ENCODE data around the gene PTPRM. TPM values are rescaled to one million over a fixed set of nuclear protein-coding genes. Genes with fewer than 3 reads are reported as not detected.

The PTPRM gene
- total and polyA plus RNA-seq, 2 of the 4 experiments (the other 2 are of a cell fraction) = 28.3 to 51.2 TPM

DNA sequence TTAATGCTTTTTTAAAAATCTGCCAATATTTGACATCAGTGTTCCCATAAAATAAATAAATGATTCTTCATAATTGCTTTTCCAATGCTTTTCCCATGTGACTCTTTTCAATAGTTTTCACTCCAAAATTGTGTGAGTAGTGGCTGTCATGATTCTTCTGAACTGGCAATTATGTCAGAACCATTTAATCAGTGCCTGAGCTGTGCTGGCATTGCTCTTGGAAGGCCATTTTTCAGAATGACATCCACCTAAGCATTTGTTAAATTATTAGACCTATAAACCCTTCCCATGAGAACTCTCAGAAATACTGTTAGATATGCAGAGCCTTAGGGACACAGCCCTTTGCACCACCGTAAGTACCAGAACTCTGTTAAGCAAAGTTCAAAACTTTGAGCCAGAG, 707.3 kb downstream of the PTPRM start:
- no peak overlapping the region for H4K5ac ChIP-seq (ENCODE audit: low read depth, low read length)
- H3K4me3 ChIP-seq (ENCODE audit: insufficient read depth, low read depth, low read length) = no peak overlapping the region
- ChIA-PET POLR2A (ENCODE audit: unreplicated experiment) (no interaction called here), CTCF (no interaction called here)
- H3K9ac ChIP-seq (ENCODE audit: low read depth, low read length) = no peak overlapping the region
- no peak overlapping the region for H2BK5ac ChIP-seq (ENCODE audit: low read depth, low read length, poor library complexity, severe bottlenecking)
- no peak overlapping the region for H2AK5ac ChIP-seq (ENCODE audit: low read depth, low read length)
- 83% methylated on average over 1 of the region's 1 CpG; no CpG with 5 or more reads in 1 of the 2 experiments for WGBS, 2 experiments (ENCODE audit: extremely low coverage in 2 of 2, insufficient read length in 1 of 2)
- no peak overlapping the region for H4K91ac ChIP-seq (ENCODE audit: insufficient read depth, low read depth, low read length)
- TF ChIP-seq RCOR1 (IDR thresholded peaks at IDR 0.05; ENCODE audit: insufficient replicate concordance, low read length) = no peak
- TF ChIP-seq, protein P1, sequence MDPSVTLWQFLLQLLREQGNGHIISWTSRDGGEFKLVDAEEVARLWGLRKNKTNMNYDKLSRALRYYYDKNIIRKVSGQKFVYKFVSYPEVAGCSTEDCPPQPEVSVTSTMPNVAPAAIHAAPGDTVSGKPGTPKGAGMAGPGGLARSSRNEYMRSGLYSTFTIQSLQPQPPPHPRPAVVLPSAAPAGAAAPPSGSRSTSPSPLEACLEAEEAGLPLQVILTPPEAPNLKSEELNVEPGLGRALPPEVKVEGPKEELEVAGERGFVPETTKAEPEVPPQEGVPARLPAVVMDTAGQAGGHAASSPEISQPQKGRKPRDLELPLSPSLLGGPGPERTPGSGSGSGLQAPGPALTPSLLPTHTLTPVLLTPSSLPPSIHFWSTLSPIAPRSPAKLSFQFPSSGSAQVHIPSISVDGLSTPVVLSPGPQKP (IDR thresholded peaks at IDR 0.05; ENCODE audit: borderline replicate concordance, low read depth, low read length) = no peak
- no peak for TF ChIP-seq CEBPB (IDR thresholded peaks at IDR 0.05; ENCODE audit: low read depth, low read length)
- TF ChIP-seq FOS (IDR thresholded peaks at IDR 0.05; ENCODE audit: low read depth, low read length) = no peak
- TF ChIP-seq NFE2L2 (IDR thresholded peaks at IDR 0.05; ENCODE audit: low read depth, low read length) = no peak
- TF ChIP-seq, protein P2, sequence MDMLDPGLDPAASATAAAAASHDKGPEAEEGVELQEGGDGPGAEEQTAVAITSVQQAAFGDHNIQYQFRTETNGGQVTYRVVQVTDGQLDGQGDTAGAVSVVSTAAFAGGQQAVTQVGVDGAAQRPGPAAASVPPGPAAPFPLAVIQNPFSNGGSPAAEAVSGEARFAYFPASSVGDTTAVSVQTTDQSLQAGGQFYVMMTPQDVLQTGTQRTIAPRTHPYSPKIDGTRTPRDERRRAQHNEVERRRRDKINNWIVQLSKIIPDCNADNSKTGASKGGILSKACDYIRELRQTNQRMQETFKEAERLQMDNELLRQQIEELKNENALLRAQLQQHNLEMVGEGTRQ (IDR thresholded peaks at IDR 0.05; ENCODE audit: low read depth, low read length) = no peak
- no peak for TF ChIP-seq RFX5 (IDR thresholded peaks at IDR 0.05; ENCODE audit: low read depth, low read length)
- TF ChIP-seq MXI1 (IDR thresholded peaks at IDR 0.05; ENCODE audit: borderline replicate concordance, low read depth, low read length) = no peak
- TF ChIP-seq POLR2A (IDR thresholded peaks at IDR 0.05; ENCODE audit: low read depth, low read length) = no peak
- no peak for TF ChIP-seq CHD1 (IDR thresholded peaks at IDR 0.05; ENCODE audit: low read depth, low read length)
- no peak for TF ChIP-seq BHLHE40 (IDR thresholded peaks at IDR 0.05; ENCODE audit: low read depth, low read length)
- TF ChIP-seq MAZ (IDR thresholded peaks at IDR 0.05; ENCODE audit: borderline replicate concordance, low read depth, low read length) = no peak
- TF ChIP-seq MAFK (IDR thresholded peaks at IDR 0.05; ENCODE audit: low read depth, low read length) = no peak
- no peak for TF ChIP-seq SMC3 (IDR thresholded peaks at IDR 0.05; ENCODE audit: low read depth, low read length)
- no peak for TF ChIP-seq RAD21 (IDR thresholded peaks at IDR 0.05; ENCODE audit: low read length)
- intact Hi-C loops (cut with micrococcal nuclease) (no loop called here), in situ Hi-C loops (cut with MboI; ENCODE audit: low sequenced_read_pairs) (no loop called here), dilution Hi-C loops (cut with HindIII; ENCODE audit: low sequenced_read_pairs, unreplicated experiment) (no loop called here)
- H3K18ac ChIP-seq (ENCODE audit: low read depth, low read length) = no peak overlapping the region
- no peak overlapping the region for H3K27ac ChIP-seq (ENCODE audit: insufficient read depth, low read length)
- no peaks in the 10 kb centered on the region for H3K9me3 ChIP-seq (ENCODE audit: control insufficient read depth, insufficient read depth, low read length)
- ATAC-seq (ENCODE audit: low read depth) (no peak), DNase-seq (no peak)
- no peak overlapping the region for H3K23ac ChIP-seq (ENCODE audit: low read depth, low read length)
- no peak overlapping the region for H2BK20ac ChIP-seq (ENCODE audit: low read depth, low read length)
- H2BK120ac ChIP-seq (ENCODE audit: low read depth, low read length) = no peak overlapping the region
- H4K8ac ChIP-seq (ENCODE audit: low read depth in 2 of 2, low read length in 2 of 2) = no peak overlapping the region
- no peaks in the 10 kb centered on the region for H3K36me3 ChIP-seq (ENCODE audit: control insufficient read depth, insufficient read depth, low read length)
- H2AFZ ChIP-seq (replicated peaks; ENCODE audit: low read length, poor library complexity) = no peak overlapping the region
- H4K20me1 ChIP-seq (ENCODE audit: insufficient read depth, low read length) = no peaks in the 10 kb centered on the region
- H3K79me1 ChIP-seq (ENCODE audit: low read depth in 1 of 2, low read length in 2 of 2) = no peaks in the 10 kb centered on the region
- H3K14ac ChIP-seq (replicated peaks; ENCODE audit: low read depth, low read length) = no peak overlapping the region
- no peaks in the 10 kb centered on the region; the same call in 1 of the 2 replicates for H3K9me1 ChIP-seq (ENCODE audit: insufficient read depth, low read length)
- no peaks in the 10 kb centered on the region for H3K27me3 ChIP-seq (ENCODE audit: control insufficient read depth, insufficient read depth, low read length)
- H3K4ac ChIP-seq (ENCODE audit: low read depth, low read length) = no peak overlapping the region
- no peak overlapping the region for H2BK15ac ChIP-seq (ENCODE audit: low read depth, low read length)
- H3K56ac ChIP-seq (ENCODE audit: extremely low read depth, insufficient read depth, low read length) = no peak overlapping the region
- no peak overlapping the region for H2AK9ac ChIP-seq (replicated peaks; ENCODE audit: low read depth, low read length, poor library complexity)
- no peaks in the 10 kb centered on the region for H3K4me1 ChIP-seq (ENCODE audit: control insufficient read depth, insufficient read depth, low read length)
- no peak overlapping the region for H3K4me2 ChIP-seq (ENCODE audit: low read depth, low read length)
- no TSS peak for BruUV-seq (replicated peaks)
